Measurements from ENCODE around the gene RFTN2. TPM values are rescaled to one million over a fixed set of nuclear protein-coding genes. Genes with fewer than 3 reads are reported as not detected.
A peak's percentile ranks its signal among the peaks of the same experiment; 100 is the strongest.
"Not testable (repeated sequence)": the region's sequence is repeated elsewhere in the genome, so short reads cannot be mapped to it uniquely, and the experiment has no call there.

The RFTN2 gene
- total RNA-seq, 1 donor from 2014 or later, result 7.5 TPM

- intact Hi-C loops (cut with DNase I), result no loop called here
- DNase-seq (ENCODE audit: missing footprints) (no peak), ATAC-seq (no peak)
These were observed 48.3 kb downstream of the RFTN2 start for GRCh38 chr2:197626965-197627625.

GRCh38 chr2:197620133-197620532 lies 55.3 kb downstream of the RFTN2 start:
- DNase-seq (ENCODE audit: missing footprints) (no peak), ATAC-seq (no peak)
- intact Hi-C loops (cut with DNase I), result no loop called here

- DNase-seq (ENCODE audit: missing footprints) (no peak), ATAC-seq (no peak)
- intact Hi-C loops (cut with DNase I), result no loop called here
These were observed 60.3 kb downstream of the RFTN2 start for GRCh38 chr2:197615016-197615652.

- intact Hi-C loops (cut with DNase I), result no loop called here
These were observed 60.9 kb downstream of the RFTN2 start for GRCh38 chr2:197614532-197614931.

GRCh38 chr2:197613509-197613987 lies 61.8 kb downstream of the RFTN2 start:
- intact Hi-C loops (cut with DNase I), result no loop called here
- ATAC-seq, result no peak
- no peak for DNase-seq (ENCODE audit: missing footprints)

More at GRCh38 chr2:197614532-197614931, 60.9 kb downstream of the RFTN2 start:
- ATAC-seq (no peak), DNase-seq (ENCODE audit: missing footprints) (peak; percentile 7)

GRCh38 chr2:197606180-197606579 lies 69.2 kb downstream of the RFTN2 start:
- ATAC-seq (no peak), DNase-seq (ENCODE audit: missing footprints) (no peak)
- intact Hi-C loops (cut with DNase I), result no loop called here

- DNase-seq (ENCODE audit: missing footprints) (no peak), ATAC-seq (no peak)
- intact Hi-C loops (cut with DNase I), result no loop called here
These were observed 71.1 kb downstream of the RFTN2 start for GRCh38 chr2:197604117-197604860.

GRCh38 chr2:197601726-197602125 lies 73.7 kb downstream of the RFTN2 start:
- ATAC-seq (no peak), DNase-seq (ENCODE audit: missing footprints) (no peak)
- intact Hi-C loops (cut with DNase I), result no loop called here

GRCh38 chr2:197600306-197600705 lies 75.1 kb downstream of the RFTN2 start:
- intact Hi-C loops (cut with DNase I), result no loop called here
- no peak for ATAC-seq
- no peak for DNase-seq (ENCODE audit: missing footprints)

GRCh38 chr2:197599285-197599965 lies 76.0 kb downstream of the RFTN2 start:
- DNase-seq (ENCODE audit: missing footprints), result no peak
- intact Hi-C loops (cut with DNase I), result no loop called here
- peak; percentile 59 for ATAC-seq

GRCh38 chr2:197598450-197598849 lies 76.9 kb downstream of the RFTN2 start:
- intact Hi-C loops (cut with DNase I), result no loop called here
- ATAC-seq (no peak), DNase-seq (ENCODE audit: missing footprints) (no peak)

- no peak for ATAC-seq
- intact Hi-C loops (cut with DNase I), result no loop called here
These were observed 78.2 kb downstream of the RFTN2 start for GRCh38 chr2:197597166-197597565.

GRCh38 chr2:197596766-197597165 lies 78.6 kb downstream of the RFTN2 start:
- no peak for DNase-seq (ENCODE audit: missing footprints)
- ATAC-seq, result peak; percentile 26
- intact Hi-C loops (cut with DNase I), result no loop called here

More at GRCh38 chr2:197597166-197597565, 78.2 kb downstream of the RFTN2 start:
- DNase-seq (ENCODE audit: missing footprints), result no peak

GRCh38 chr2:197591339-197592072 lies 83.9 kb downstream of the RFTN2 start:
- no peak for DNase-seq (ENCODE audit: missing footprints)
- ATAC-seq, result no peak
- intact Hi-C loops (cut with DNase I), result no loop called here

- ATAC-seq; DNase-seq (ENCODE audit: missing footprints); intact Hi-C loops (cut with DNase I): not testable (repeated sequence)
These were observed 88.1 kb downstream of the RFTN2 start for GRCh38 chr2:197587255-197587654.

- ATAC-seq; DNase-seq (ENCODE audit: missing footprints); intact Hi-C loops (cut with DNase I): not testable (repeated sequence)
These were observed 95.2 kb downstream of the RFTN2 start for GRCh38 chr2:197580166-197580565.

- DNase-seq (ENCODE audit: missing footprints); ATAC-seq; intact Hi-C loops (cut with DNase I): not testable (repeated sequence)
These were observed 97.1 kb downstream of the RFTN2 start for GRCh38 chr2:197578294-197578693.

GRCh38 chr2:197577446-197577845 lies 97.9 kb downstream of the RFTN2 start:
- DNase-seq (ENCODE audit: missing footprints) (no peak), ATAC-seq (peak; percentile 86)
- intact Hi-C loops (cut with DNase I), result no loop called here

All from Right ventricle myocardium inferior (tissue), 1 donor.